OCI-LY1 (cell line): Measurements from ENCODE around the gene CYSRT1.

Experiments
- H2AFZ ChIP-seq: fragments of 200-600 bp; sonication (generic), shearing (Covaris generic); 2 replicates; pipeline ENCODE4 v1.6.0; 2014; ENCODE audit warnings: antibody characterized with exemption, mild to moderate bottlenecking, low read length
- H3F3A ChIP-seq: fragments of 200-600 bp; sonication (generic), shearing (Covaris generic); 2 replicates; pipeline ENCODE4 v1.6.0; 2014; ENCODE audit warnings: mild to moderate bottlenecking, antibody characterized with exemption, low read length, moderate library complexity; ENCODE audit not compliant: insufficient read depth
- H3K27ac ChIP-seq: fragments of 200-600 bp; sonication (generic); 2 replicates; pipeline ENCODE4 v1.5.1; 2014; ENCODE audit warnings: low read length, mixed run types, mild to moderate bottlenecking, low read depth; ENCODE audit not compliant: poor library complexity, severe bottlenecking
- H3K27me3 ChIP-seq: fragments of 200-600 bp; sonication (generic); 2 replicates; pipeline ENCODE4 v1.6.0; 2014; ENCODE audit warnings: antibody characterized with exemption, mild to moderate bottlenecking, low read length, moderate library complexity; ENCODE audit not compliant: insufficient read depth
- H3K36me3 ChIP-seq: fragments of 200-600 bp; sonication (generic); 2 replicates; pipeline ENCODE4 v1.6.1; 2014; ENCODE audit warnings: mild to moderate bottlenecking, antibody characterized with exemption, low read length, moderate library complexity, mixed read lengths; ENCODE audit not compliant: insufficient read depth
- H3K4me1 ChIP-seq: fragments of 200-600 bp; sonication (generic); 2 replicates; pipeline ENCODE4 v1.5.1; 2014; ENCODE audit warnings: mild to moderate bottlenecking, low read length, moderate library complexity; ENCODE audit not compliant: insufficient read depth, severe bottlenecking
- H3K4me2 ChIP-seq: fragments of 200-600 bp; sonication (generic), shearing (Covaris generic); 2 replicates; pipeline ENCODE4 v1.6.1; 2014; ENCODE audit warnings: low read length
- H3K4me3 ChIP-seq: fragments of 200-600 bp; sonication (generic); 2 replicates; pipeline ENCODE4 v1.5.1; 2014; ENCODE audit warnings: low read length, low read depth, mild to moderate bottlenecking, mixed read lengths; ENCODE audit not compliant: poor library complexity, severe bottlenecking
- H3K79me2 ChIP-seq: fragments of 200-600 bp; shearing (Covaris generic); 2 replicates; pipeline ENCODE4 v1.6.1; 2016; ENCODE audit warnings: mixed run types, low read length, mixed read lengths; ENCODE audit not compliant: insufficient read depth
- H3K9ac ChIP-seq: fragments of 200-600 bp; sonication (generic), shearing (Covaris generic); 2 replicates; pipeline ENCODE4 v1.6.1; 2014; ENCODE audit warnings: mild to moderate bottlenecking, low read length, mixed read lengths
- H3K9me2 ChIP-seq: fragments of 200-600 bp; sonication (generic), shearing (Covaris generic); 2 replicates; pipeline ENCODE4 v1.6.1; 2014; ENCODE audit warnings: low read depth, mild to moderate bottlenecking, low read length, mixed read lengths
- H3K9me3 ChIP-seq: fragments of 200-600 bp; shearing (Covaris generic); 2 replicates; pipeline ENCODE4 v1.6.1; 2014; ENCODE audit warnings: low read length, mixed read lengths
- H4K20me1 ChIP-seq: fragments of 200-600 bp; sonication (generic), shearing (Covaris generic); 2 replicates; pipeline ENCODE4 v1.6.0; 2016; ENCODE audit warnings: mild to moderate bottlenecking, low read length; ENCODE audit not compliant: insufficient read depth
- EZH2 ChIP-seq: fragments of 200-600 bp; sonication (generic), shearing (Covaris generic); IDR thresholded peaks from 2 replicates; pipeline ENCODE4 v1.8.0; 2017; ENCODE audit warnings: borderline replicate concordance, mixed run types, mild to moderate bottlenecking, antibody characterized with exemption, low read length, moderate library complexity, mixed read lengths
- TF ChIP-seq, protein P1 (sequence below): fragments of 200-600 bp; sonication (generic), shearing (Covaris generic); IDR thresholded peaks from 2 replicates; pipeline ENCODE4 v1.5.1; 2017; ENCODE audit warnings: mild to moderate bottlenecking, antibody characterized with exemption, low read length, moderate library complexity, mixed read lengths

Gene CYSRT1

DNA sequence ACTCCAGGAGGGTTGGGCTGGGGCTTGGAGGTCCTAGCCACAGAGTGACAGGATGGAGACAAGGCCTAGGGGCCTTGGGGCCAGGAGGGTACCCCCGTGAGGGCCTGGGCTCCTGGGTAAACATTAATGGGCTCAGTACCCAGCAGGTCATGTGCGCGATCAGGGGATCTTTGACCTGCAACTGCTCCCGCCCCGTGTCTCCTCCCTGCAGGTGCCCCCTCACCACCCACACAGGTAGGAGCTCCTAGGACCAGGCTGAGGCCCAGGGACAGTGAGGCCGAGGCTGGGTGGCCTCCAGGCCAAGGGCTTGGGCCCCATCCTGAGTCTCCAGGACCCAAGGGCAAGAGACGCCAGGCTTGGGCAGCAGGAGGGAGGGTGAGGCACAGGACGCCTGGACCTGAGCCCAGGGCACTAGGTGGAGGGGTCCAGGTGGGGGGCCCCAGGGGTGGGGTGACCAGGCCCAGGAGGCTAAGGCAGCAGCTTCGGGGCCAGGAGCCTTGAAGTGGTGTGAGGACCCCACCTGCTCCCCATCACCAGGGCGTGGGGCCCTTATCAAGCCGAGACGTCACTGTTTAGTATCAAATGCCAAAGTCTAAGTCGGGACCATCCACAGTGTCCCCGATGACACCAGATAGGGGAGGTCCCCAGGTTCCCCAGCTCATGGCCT, 5.9 kb downstream of the CYSRT1 start, which contains the start of gene SLC34A3:
TSS of gene SLC34A3 (plus strand) at position 197 of the 667 bp plus-strand sequence. CDS start 802 bp downstream, outside the sequence.
- H2AFZ ChIP-seq, result no peak within 1 kb of the TSS
- no peak within 1 kb of the TSS for H3K9ac ChIP-seq
- TF ChIP-seq, protein P1, sequence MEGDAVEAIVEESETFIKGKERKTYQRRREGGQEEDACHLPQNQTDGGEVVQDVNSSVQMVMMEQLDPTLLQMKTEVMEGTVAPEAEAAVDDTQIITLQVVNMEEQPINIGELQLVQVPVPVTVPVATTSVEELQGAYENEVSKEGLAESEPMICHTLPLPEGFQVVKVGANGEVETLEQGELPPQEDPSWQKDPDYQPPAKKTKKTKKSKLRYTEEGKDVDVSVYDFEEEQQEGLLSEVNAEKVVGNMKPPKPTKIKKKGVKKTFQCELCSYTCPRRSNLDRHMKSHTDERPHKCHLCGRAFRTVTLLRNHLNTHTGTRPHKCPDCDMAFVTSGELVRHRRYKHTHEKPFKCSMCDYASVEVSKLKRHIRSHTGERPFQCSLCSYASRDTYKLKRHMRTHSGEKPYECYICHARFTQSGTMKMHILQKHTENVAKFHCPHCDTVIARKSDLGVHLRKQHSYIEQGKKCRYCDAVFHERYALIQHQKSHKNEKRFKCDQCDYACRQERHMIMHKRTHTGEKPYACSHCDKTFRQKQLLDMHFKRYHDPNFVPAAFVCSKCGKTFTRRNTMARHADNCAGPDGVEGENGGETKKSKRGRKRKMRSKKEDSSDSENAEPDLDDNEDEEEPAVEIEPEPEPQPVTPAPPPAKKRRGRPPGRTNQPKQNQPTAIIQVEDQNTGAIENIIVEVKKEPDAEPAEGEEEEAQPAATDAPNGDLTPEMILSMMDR, result no peak
- no peak for TF ChIP-seq EZH2
- no peaks in the 10 kb centered on the region for H3K9me2 ChIP-seq
- H4K20me1 ChIP-seq, result no peaks in the 10 kb centered on the region
- H3K27ac ChIP-seq, result no peak within 1 kb of the TSS
- no peak within 1 kb of the TSS for H3K4me3 ChIP-seq
- no peaks in the 10 kb centered on the region for H3K79me2 ChIP-seq
- no peaks in the 10 kb centered on the region for H3K36me3 ChIP-seq
- no peak within 1 kb of the TSS for H3K4me2 ChIP-seq
- no peaks in the 10 kb centered on the region for H3K9me3 ChIP-seq
- no peaks in the 10 kb centered on the region for H3F3A ChIP-seq
- no peaks in the 10 kb centered on the region for H3K4me1 ChIP-seq
- H3K27me3 ChIP-seq, result peaks cover 12% of the 10 kb centered on the region; the same call in 1 of the 2 replicates

DNA sequence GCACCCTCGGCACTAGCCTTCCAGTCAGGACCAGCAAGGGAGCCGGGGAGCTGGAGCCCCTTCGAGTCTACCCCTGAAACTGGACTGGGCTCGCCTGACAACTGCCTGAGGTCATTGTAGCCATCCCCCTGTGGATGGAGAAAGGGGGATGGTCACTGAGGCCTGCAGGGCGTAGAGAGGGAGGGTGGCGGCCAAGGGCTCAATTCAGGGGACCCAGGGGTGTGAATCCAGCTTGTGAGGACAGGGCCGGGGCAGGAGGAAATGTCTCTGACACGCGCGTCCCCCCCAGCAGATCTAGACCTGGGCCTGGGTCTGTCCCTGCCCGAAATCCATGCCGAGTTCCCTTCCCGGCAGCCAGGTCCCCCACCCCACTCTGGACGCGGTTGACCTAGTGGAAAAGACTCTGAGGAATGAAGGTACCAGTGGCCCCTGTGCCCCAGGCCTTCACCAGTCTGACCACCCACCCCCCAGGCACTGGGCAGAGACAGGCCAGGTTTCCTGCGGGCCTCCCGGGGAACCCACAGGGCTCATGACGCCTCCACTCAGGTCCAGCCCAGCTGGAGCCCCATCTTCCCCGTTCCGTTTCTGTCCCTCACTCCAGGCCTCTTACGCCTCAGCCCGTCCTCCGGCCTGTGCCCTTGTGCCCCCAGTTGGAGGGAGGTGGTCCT, 6.5 kb downstream of the CYSRT1 start:
- Histone ChIP-seq H3K36me3 (no peaks in the 10 kb centered on the region), H3K4me1 (peaks cover under 1% of the 10 kb centered on the region), H3K9ac (no peak overlapping the region), H4K20me1 (no peaks in the 10 kb centered on the region), H3K4me3 (no peak overlapping the region), H3K4me2 (no peak overlapping the region), H3K9me3 (no peaks in the 10 kb centered on the region), H3K27me3 (peaks cover 12% of the 10 kb centered on the region; the same call in 1 of the 2 replicates), H3F3A (no peaks in the 10 kb centered on the region), H3K9me2 (no peaks in the 10 kb centered on the region), H3K79me2 (no peaks in the 10 kb centered on the region), H2AFZ (no peak overlapping the region), H3K27ac (no peak overlapping the region)
- no peak for TF ChIP-seq EZH2
- TF ChIP-seq, protein P1, result no peak

DNA sequence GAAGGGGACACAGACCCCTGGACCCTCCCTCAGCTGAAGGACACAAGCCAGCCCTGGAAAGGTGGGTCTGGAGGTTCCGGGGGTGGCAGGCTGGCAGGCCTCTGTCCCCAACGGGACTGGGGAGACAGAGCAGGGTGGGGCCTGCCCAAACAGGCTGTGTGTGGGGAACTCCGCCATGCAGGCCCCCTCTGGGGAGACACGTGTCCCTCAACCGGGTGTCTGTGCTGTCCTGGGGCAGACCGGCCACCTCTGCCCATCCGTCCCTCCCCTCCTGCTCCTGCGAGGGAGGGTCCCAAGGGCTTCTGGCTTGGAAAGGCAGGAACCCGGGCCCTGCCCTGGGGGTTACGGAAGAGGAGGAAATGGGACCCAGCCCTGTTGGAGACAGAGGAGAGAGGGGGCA, 7.1 kb downstream of the CYSRT1 start:
- Histone ChIP-seq H3K4me2 (no peak overlapping the region), H3K9ac (no peak overlapping the region), H4K20me1 (no peaks in the 10 kb centered on the region), H3F3A (no peaks in the 10 kb centered on the region), H3K9me3 (no peaks in the 10 kb centered on the region), H3K27ac (no peak overlapping the region), H3K4me1 (peaks cover 6% of the 10 kb centered on the region), H3K9me2 (no peaks in the 10 kb centered on the region), H3K27me3 (peaks cover 12% of the 10 kb centered on the region; the same call in 1 of the 2 replicates), H3K36me3 (no peaks in the 10 kb centered on the region), H2AFZ (no peak overlapping the region), H3K79me2 (no peaks in the 10 kb centered on the region), H3K4me3 (no peak overlapping the region)
- TF ChIP-seq EZH2, result no peak
- TF ChIP-seq, protein P1, result no peak
